Peyer's patch (tissue), 4 donors: ENCODE results near the gene ZNRF1. TPM values are rescaled to one million over a fixed set of nuclear protein-coding genes. Genes with fewer than 3 reads are reported as not detected.

Experiments used
- DNase-seq, 3 donors: peaks; one replicate each; pipeline ENCODE4 v3.0.0-alpha.2; 2017 to 2019
- H3K27ac ChIP-seq, 4 donors: fragments of 200-600 bp; sonication (generic); one replicate each; pipeline ENCODE4 v1.5.1; 2016 to 2019
- H3K27me3 ChIP-seq, 2 donors: fragments of 200-600 bp; sonication (generic); one replicate each; pipeline ENCODE4 v1.5.1; 2019
- H3K36me3 ChIP-seq, 3 donors: fragments of 200-600 bp; sonication (generic); one replicate each; pipeline ENCODE4 v1.5.1; 2016 to 2019
- H3K4me1 ChIP-seq, 4 donors: fragments of 200-600 bp; sonication (generic); one replicate each; pipeline ENCODE4 v1.5.1; 2016 to 2019
- H3K4me3 ChIP-seq, 4 donors: fragments of 200-600 bp; sonication (generic); 1 replicate in 3 of 4; 2 replicates in 1 of 4; pipeline ENCODE4 v1.5.1; 2016 to 2019; ENCODE audit warnings: mild to moderate bottlenecking in 1 of 4
- H3K9me3 ChIP-seq, 4 donors: fragments of 200-600 bp; sonication (generic); one replicate each; pipeline ENCODE4 v1.5.1; 2016 to 2019; ENCODE audit warnings: mild to moderate bottlenecking in 1 of 4
- POLR2A ChIP-seq, 2 donors: fragments of 450-650 bp; IDR thresholded peaks; one replicate each; pipeline ENCODE4 v1.5.1; 2017; ENCODE audit warnings: antibody characterized with exemption in 2 of 2, mild to moderate bottlenecking in 2 of 2, moderate library complexity in 2 of 2
- total RNA-seq, 4 donors: library from RNA; depleted of rRNA; stranded (reverse); fragments of >200 nt; gene quantifications; one replicate each; pipeline ENCODE4 v1.1.0, GENCODE V29; 2016
- TF ChIP-seq, protein P1 (sequence below), 6 experiments: fragments of 450-650 bp in 4 of 6; fragments of 200-600 bp in 2 of 6; sonication (generic) in 1 of 6; IDR thresholded peaks; one replicate each; pipeline ENCODE4 v1.5.1; 2017 to 2019; ENCODE audit warnings: antibody characterized with exemption in 6 of 6, mild to moderate bottlenecking in 3 of 6, moderate library complexity in 1 of 6

The ZNRF1 gene
- total RNA-seq, 4 donors from 2014 or later, result 10.7 to 32.7 (median 16.4) TPM

DNA sequence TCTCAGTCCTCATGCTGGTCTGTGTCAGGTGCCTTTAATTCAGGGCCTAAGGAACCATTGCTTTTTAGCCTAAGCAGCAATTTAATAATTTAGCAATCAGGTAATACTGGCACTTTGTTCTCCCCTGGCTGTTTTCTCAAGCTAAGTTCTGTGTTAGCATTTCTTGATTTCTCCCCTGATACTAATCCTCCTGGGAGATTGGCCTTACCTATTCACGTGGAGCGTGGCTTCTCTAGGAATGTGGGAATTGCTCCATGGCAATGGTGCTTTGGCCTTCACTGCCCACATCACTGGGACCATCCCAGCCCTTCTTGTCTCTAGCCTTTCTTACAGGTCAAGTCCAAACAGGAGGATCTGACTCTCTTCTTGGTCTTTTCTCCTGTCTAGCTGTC lies 55.7 kb downstream of the ZNRF1 start:
- H3K36me3 ChIP-seq, result no peaks in the 10 kb centered on the region
- H3K4me3 ChIP-seq, result no peak overlapping the region
- H3K27ac ChIP-seq, result peak overlapping the region in 3 of 4 donors; percentile 39 to 86 (median 83)
- H3K4me1 ChIP-seq, result peaks cover 0 to 35% (median 14%) of the 10 kb centered on the region in 4 donors
- no peaks in the 10 kb centered on the region for H3K27me3 ChIP-seq
- no peaks in the 10 kb centered on the region for H3K9me3 ChIP-seq
- TF ChIP-seq, protein P1, sequence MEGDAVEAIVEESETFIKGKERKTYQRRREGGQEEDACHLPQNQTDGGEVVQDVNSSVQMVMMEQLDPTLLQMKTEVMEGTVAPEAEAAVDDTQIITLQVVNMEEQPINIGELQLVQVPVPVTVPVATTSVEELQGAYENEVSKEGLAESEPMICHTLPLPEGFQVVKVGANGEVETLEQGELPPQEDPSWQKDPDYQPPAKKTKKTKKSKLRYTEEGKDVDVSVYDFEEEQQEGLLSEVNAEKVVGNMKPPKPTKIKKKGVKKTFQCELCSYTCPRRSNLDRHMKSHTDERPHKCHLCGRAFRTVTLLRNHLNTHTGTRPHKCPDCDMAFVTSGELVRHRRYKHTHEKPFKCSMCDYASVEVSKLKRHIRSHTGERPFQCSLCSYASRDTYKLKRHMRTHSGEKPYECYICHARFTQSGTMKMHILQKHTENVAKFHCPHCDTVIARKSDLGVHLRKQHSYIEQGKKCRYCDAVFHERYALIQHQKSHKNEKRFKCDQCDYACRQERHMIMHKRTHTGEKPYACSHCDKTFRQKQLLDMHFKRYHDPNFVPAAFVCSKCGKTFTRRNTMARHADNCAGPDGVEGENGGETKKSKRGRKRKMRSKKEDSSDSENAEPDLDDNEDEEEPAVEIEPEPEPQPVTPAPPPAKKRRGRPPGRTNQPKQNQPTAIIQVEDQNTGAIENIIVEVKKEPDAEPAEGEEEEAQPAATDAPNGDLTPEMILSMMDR (IDR thresholded peaks at IDR 0.05), result no peak
- no peak for TF ChIP-seq POLR2A (IDR thresholded peaks at IDR 0.05)
- no peak for DNase-seq

DNA sequence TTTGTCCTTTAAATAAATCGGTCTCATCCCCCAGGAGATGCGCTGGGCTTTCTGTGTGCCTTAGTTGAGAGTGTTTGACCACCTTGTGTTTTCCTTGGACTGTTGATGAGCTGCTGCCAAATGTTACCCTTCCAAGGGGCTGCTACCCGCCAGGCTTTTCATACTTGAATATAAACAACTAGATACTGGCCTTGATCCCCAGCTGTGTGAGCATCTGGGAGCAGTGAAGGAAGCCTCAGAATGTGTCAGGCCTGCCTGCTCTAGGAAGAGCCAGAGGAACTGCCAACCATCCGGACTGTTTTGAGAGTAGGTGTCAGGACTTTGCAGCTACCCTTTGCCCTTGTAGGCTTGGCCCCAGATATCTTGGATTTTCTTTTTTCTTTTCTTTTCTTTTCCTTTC lies 60.0 kb downstream of the ZNRF1 start:
- no peaks in the 10 kb centered on the region for H3K36me3 ChIP-seq
- no peak overlapping the region for H3K27ac ChIP-seq
- DNase-seq, result no peak
- no peak overlapping the region for H3K4me3 ChIP-seq
- H3K27me3 ChIP-seq, result no peaks in the 10 kb centered on the region
- no peaks in the 10 kb centered on the region for H3K9me3 ChIP-seq
- TF ChIP-seq POLR2A (IDR thresholded peaks at IDR 0.05), result no peak
- TF ChIP-seq, protein P1 (IDR thresholded peaks at IDR 0.05), result no peak
- peaks cover 0 to 31% (median 13%) of the 10 kb centered on the region in 4 donors for H3K4me1 ChIP-seq

DNA sequence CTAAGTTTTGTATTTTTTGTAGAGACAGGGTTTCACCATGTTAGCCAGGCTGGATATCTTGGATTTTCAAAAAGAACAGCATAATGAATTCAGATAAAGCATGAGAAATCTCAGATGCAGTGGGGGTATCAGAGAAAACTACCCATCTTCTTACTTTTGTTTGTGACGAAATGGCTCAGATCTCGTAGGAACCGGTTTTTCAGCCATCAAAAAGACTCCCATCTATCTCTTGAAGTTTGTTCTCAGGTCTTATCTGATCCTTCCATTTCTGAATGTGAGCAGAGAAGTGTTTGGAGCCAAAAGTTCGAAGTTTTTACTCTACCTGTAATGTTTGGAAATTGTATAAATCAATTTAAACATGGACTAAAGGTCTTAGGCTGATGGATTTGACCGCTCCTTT lies 60.6 kb downstream of the ZNRF1 start:
- Histone ChIP-seq H3K36me3 (no peaks in the 10 kb centered on the region), H3K27me3 (no peaks in the 10 kb centered on the region), H3K9me3 (no peaks in the 10 kb centered on the region), H3K4me1 (peaks cover 0 to 33% (median 14%) of the 10 kb centered on the region in 4 donors), H3K4me3 (no peak overlapping the region), H3K27ac (no peak overlapping the region)
- no peak for DNase-seq
- TF ChIP-seq POLR2A (IDR thresholded peaks at IDR 0.05), result no peak
- TF ChIP-seq, protein P1 (IDR thresholded peaks at IDR 0.05), result no peak

DNA sequence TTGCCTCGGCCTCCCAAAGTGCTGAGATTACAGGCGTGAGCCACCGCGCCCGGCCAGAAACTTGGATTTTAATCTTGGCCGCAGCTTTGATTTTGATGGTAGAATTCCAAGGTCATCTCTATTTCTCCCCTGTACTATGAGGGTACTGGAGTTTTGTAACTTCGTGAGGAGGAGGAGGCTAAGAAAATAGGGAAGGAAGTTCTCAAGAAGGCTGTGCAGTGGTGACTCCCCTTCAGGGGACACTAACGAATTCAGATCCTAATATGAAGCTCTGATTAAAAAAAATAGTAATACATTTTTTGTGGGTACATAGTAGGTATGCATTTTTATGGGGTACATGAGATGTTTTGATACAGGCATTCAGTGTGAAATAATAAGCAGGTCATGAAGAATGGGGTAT lies 61.9 kb downstream of the ZNRF1 start:
- TF ChIP-seq POLR2A (IDR thresholded peaks at IDR 0.05), result no peak
- TF ChIP-seq, protein P1 (IDR thresholded peaks at IDR 0.05), result no peak
- Histone ChIP-seq H3K27me3 (no peaks in the 10 kb centered on the region), H3K4me1 (peaks cover 0 to 28% (median 6%) of the 10 kb centered on the region in 4 donors), H3K36me3 (no peaks in the 10 kb centered on the region), H3K27ac (no peak overlapping the region), H3K4me3 (no peak overlapping the region), H3K9me3 (no peaks in the 10 kb centered on the region)
- no peak for DNase-seq

DNA sequence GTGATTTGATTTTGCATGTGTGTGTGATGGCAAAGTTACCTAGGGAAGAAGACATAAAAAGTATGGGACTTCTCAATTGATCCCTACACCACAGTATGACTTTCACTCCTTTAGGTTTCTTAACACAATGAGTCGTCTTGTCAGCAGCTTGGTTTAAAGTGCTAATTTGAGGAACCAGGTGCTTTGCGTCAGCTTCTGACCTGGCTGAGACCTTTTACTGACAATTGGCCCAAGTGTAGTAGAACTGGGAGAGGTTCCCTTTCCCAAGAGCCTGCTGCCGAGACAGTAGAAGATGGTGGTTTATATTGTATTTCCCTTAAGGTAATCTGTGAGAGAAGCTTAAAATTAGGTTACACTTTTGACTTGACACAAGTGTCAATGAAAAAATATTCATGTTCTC lies 62.8 kb downstream of the ZNRF1 start:
- Histone ChIP-seq H3K36me3 (no peaks in the 10 kb centered on the region), H3K4me3 (no peak overlapping the region), H3K9me3 (no peaks in the 10 kb centered on the region), H3K27ac (peak overlapping the region in 2 of 4 donors; percentile 23 to 91), H3K27me3 (no peaks in the 10 kb centered on the region), H3K4me1 (peaks cover 0 to 30% (median 6%) of the 10 kb centered on the region in 4 donors)
- no peak for DNase-seq
- TF ChIP-seq, protein P1 (IDR thresholded peaks at IDR 0.05), result no peak
- no peak for TF ChIP-seq POLR2A (IDR thresholded peaks at IDR 0.05)
